T follicular helper cell (primary cell): Measurements from ENCODE around the gene HSDL2.
"Not testable (repeated sequence)": the region's sequence is repeated elsewhere in the genome, so short reads cannot be mapped to it uniquely, and the experiment has no call there.

Experiments
- DNase-seq: peaks from one replicate; pipeline ENCODE4 v3.0.0-alpha.2; 2020; ENCODE audit warnings: low read depth

Gene HSDL2

DNA sequence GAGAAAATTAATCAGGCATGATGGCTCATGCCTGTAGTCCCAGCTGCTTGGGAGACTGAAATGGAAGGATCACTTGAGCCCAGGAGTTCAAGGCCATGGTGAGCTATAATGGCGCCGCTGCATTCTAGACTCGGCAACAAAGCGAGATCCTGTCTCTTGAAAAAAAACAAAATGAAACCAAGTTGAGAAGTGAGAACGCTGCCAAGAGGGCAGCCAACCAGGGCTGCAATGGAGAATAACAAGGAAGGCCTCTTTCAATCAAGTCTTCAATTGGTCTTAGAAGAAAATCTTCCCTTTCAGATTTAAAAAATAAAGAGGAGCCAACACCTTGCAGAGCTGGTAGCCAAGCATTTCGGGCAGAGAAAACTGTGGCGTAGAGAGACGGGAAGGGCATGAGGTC, 121.4 kb downstream of the HSDL2 start:
- DNase-seq, result no peak

DNA sequence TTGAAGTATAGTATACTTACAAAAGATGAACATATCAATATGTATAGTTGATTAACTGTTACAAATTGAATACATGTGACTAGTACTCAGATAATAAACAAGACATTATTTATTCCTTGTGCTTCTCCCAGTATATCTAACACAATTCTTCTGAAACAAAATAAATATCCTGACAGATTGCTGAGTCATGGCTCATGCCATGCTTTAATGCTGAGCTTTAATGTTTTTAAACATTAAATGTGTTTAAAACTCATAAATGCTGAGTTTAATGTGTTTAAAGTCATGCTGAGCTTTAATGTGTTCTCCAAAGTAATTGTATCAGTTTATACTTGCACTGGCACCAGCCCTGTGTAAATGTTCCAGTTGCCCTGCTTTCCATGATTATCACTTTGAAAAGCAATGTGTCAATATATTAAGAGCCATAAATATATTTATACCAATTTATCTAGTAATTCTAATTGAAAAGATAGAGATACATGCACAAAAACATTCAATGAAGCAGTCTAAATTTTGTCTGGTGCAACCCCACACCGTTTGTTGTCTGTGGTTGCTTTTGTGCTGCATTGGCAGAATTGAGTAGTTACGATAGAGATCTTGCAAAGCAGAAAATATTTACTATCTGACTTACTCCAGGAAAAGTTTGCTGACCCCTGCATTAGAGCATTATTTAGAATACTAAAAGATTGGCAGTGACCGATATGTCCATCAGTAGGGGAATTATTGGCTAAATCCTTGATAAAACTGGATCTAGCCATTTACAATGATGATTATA, 122.5 kb downstream of the HSDL2 start:
- DNase-seq, result no peak

DNA sequence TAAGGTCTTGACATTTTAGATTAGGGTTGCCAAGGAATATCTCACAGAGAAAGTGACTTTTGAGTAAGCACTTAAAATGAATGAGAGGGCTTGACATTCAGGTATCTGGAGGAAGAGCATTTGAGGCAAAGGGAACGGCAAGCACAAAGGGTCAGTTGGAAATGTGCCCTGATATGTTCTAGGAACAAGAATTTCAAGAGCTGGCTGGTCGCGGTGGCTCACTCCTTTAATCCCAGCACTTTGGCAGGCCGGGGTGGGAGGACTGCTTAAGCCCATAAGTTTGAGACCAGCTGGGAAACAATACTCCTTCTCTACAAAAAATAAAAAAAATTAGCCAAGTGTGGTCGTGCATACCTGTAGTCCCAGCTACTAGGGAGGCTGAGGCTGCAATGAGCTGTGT, 123.3 kb downstream of the HSDL2 start:
- no peak for DNase-seq

DNA sequence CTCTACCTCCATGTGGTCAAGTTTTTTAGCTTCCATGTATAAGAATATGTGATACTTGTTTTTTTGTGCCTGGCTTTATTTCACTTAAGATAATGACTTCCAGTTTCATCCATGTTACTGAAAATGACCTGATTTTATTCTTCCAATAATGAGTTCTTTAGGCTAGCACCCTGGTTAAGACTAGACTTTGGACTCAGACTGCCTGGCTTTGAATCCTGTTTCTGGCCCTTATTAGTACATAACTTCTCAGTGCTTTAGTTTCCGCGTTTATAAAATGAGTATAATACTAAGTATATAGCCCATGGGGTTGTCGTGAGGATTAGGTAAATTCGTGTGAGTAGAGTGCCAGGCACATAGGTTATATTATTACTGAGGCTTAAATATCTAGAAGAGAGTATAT, 125.2 kb downstream of the HSDL2 start:
- no peak for DNase-seq

DNA sequence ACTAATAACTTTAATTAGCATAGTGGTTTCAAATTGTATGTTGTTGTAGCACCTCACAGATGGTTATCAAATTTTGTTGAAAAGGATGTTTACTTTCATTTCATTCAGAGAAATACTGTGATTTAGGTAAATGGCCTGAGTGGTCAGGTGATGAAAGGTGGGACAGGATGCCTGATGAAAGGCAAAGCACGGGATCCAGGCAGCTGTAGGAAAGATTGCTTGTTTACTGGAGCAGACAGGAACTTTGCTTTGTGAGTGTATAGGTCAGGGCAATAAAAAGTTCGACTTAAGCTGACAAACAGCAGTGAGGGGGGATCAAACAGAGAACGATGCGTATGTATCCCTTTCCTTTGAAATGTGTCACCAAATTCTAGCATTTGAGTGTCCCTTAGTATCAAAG, 125.7 kb downstream of the HSDL2 start:
- no peak for DNase-seq

DNA sequence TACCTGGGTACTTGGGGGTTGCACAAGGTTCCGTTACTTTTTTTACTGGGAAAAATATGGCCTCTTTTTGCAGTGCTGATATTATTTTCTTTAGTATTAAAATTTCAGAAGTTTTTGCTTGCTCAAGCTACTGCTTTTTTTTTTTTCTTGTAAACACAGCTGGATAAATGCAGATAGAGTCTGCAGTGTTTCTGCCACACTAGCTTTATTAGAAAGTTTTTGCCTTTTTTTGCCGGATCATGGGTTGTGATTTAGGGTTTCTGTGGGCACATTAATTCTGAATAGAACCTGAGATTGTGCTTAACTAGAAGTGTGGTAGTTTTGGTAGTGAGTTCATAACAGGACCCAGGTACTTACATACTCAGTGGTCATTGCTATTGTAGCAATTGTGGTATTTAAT, 126.7 kb downstream of the HSDL2 start:
- DNase-seq, result no peak

DNA sequence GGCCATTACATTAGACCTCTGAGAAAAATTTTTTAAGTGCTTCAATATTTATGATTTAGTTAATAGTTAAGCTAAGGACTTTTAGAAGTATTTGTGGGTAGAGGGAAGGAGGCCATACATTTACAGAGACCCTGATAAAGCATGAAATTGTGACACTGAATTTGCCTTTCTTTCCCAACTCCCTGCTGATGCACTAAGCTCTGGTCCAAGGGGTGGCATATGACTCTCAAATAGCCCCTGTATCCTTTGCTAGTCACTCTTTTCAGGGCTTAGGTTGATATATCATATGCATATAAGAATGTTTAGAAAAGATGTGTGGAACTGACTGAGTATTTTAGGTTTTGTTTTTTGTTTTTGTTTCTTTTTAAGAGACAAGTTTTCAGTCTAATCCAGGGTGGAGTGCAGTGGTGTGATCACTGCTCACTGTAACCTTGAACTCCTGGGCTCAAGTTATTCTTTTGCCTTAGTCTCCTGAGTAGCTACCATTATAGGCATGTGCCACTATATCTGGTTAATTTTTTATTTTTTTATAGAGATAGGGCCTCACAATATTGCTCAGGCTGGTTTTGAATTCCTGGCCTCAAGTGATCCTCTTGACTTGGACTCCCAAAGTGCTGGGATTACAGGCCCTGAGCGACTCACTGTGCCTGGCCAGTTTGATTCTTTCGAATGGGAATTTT, 127.2 kb downstream of the HSDL2 start:
- no peak for DNase-seq

DNA sequence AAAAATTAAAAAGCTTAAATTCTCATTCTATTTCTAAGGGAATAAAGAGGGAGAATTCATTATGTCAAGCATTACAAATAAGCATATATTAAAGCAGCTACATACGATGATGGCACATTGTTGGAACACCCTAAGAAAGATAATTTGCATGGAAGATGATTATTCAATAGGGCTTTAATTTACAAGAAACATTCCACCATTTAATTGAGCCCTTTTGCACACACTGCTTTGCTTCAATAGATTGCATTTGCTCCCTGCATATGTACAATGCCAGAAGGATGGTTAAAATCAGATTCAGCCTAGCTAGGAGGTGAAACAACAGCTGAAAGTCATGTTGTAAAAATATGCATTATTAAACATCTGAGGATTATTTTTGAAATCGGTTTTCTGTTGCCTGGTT, 128.5 kb downstream of the HSDL2 start:
- DNase-seq, result no peak

DNA sequence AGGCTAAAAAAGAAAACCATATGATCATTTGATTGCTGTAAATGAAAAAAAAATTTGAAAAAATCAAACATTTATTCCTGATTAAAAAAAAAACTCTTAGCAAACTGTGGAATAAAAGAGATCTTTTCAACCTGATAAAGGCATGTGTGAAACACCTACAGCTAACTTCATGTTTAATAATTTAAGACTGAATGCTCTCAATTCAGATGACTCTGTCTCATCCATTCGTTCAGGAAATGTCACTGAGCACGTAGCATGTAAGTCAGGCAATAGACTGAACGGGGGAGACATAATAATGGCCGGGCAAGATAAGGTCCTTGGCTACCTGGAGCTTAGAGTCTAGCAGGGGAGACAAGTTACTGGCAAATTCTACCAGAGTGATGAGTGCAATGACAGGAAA, 132.5 kb downstream of the HSDL2 start:
- not testable (repeated sequence) for DNase-seq

DNA sequence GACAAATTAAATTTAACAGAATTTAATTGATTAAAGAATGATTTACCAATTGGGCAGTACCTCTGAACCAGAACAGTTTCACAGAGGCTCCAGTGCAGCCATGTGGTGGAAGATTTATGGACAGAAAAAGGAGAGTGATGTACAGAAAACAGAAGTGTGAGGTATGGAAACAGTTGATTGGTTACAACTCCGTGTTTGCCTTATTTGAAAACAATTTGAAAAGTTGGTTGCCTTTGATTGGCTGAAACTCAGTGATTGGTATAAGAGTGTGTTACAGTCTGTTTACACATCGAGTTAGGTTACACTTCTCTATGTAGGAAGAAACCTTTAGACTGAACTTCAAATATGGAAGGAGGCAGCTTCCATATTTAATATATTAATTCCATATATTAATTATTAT, 136.9 kb downstream of the HSDL2 start:
- DNase-seq, result no peak

DNA sequence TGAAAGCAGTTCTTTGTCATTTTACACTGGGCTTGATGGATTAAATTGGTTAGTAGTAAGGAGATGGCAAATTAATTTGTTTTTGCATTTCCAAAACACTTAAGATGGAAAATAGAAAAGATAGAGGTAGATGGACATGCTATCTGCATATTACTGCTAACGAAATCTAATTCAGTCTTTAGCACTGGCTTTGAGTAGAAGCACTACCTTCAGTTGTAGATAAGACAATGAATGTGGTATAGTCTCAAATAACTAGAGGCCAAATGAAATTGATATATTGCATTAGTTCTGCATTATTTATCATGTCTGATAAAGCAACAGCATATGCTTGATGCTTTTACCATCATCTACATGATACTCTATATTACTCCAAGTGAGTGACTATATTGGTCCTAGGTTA, 140.2 kb downstream of the HSDL2 start:
- no peak for DNase-seq

DNA sequence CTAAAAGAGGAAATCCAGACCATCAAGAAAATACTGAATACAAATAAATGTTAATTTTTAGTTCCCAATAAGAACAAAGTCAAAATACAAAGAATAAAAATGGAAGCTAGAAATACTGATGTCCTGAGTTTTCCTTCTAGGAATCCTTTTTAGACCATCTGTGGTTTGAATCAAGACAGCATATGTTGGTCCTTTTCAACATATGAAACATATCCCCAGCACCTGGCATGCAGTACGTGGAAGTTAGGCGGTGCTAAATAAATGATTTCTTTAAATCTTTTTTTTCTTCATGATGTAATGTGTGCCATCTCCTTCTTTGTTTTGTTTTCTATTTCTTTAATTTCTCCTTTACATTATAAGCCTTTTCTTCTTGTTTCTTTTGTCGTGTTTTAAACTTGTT, 140.7 kb downstream of the HSDL2 start:
- no peak for DNase-seq
